GM23338 (cell line): ENCODE measurements around the gene TRPM2. TPM values are rescaled to one million over a fixed set of nuclear protein-coding genes. Genes with fewer than 3 reads are reported as not detected.

ENCODE experiments used
- ATAC-seq: fragments of 200-7000 bp; cut with Tn5 transposase; 3 replicates; pipeline ENCODE4 v1.9.1; 2020
- DNase-seq: peaks from one replicate; pipeline ENCODE4 v3.0.0-alpha.2; 2015; ENCODE audit warnings: low spot score
- H2AFZ ChIP-seq: fragments of 200-600 bp; sonication (generic); 2 replicates; pipeline ENCODE4 v1.8.0; 2016; ENCODE audit warnings: antibody characterized with exemption, mild to moderate bottlenecking, moderate library complexity
- H3F3A ChIP-seq: fragments of 200-600 bp; sonication (generic); replicated peaks from 2 replicates; pipeline ENCODE4 v1.8.0; 2017; ENCODE audit warnings: antibody characterized with exemption, mixed run types, low read depth
- H3K27ac ChIP-seq: fragments of 200-600 bp; sonication (generic); 2 replicates; pipeline ENCODE4 v1.6.1; 2016; ENCODE audit warnings: low read depth
- H3K27me3 ChIP-seq: fragments of 200-600 bp; sonication (generic); 2 replicates; pipeline ENCODE4 v1.8.0; 2016; ENCODE audit warnings: mild to moderate bottlenecking, mixed run types, moderate library complexity; ENCODE audit not compliant: insufficient read depth
- H3K36me3 ChIP-seq: fragments of 200-600 bp; sonication (generic); 2 replicates; pipeline ENCODE4 v1.8.0; 2016; ENCODE audit warnings: mild to moderate bottlenecking; ENCODE audit not compliant: insufficient read depth
- H3K4me1 ChIP-seq: fragments of 200-600 bp; sonication (generic); 2 replicates; pipeline ENCODE4 v1.8.0; 2016; ENCODE audit warnings: mild to moderate bottlenecking, moderate library complexity; ENCODE audit not compliant: insufficient read depth
- H3K4me2 ChIP-seq: fragments of 200-600 bp; sonication (generic); 2 replicates; pipeline ENCODE4 v1.7.1; 2017; ENCODE audit warnings: mixed run types
- H3K4me3 ChIP-seq: fragments of 200-600 bp; sonication (generic); 2 replicates; pipeline ENCODE4 v1.6.1; 2016; ENCODE audit warnings: mixed run types
- H3K79me2 ChIP-seq: fragments of 200-600 bp; sonication (generic); replicated peaks from 2 replicates; pipeline ENCODE4 v1.8.0; 2017; ENCODE audit warnings: mild to moderate bottlenecking; ENCODE audit not compliant: insufficient read depth
- H3K9me2 ChIP-seq: fragments of 200-600 bp; sonication (generic); 2 replicates; pipeline ENCODE4 v1.8.0; 2017; ENCODE audit not compliant: insufficient read depth
- H4K20me1 ChIP-seq: fragments of 200-600 bp; sonication (generic); replicated peaks from 2 replicates; pipeline ENCODE4 v1.8.0; 2017; ENCODE audit warnings: mild to moderate bottlenecking; ENCODE audit not compliant: insufficient read depth
- H3K27ac Mint-ChIP-seq: 2 replicates; pipeline ENCODE4 v1.8.0; 2020; ENCODE audit warnings: inconsistent platforms, mild to moderate bottlenecking, moderate library complexity, mixed read lengths
- H3K27me3 Mint-ChIP-seq: 3 replicates; pipeline ENCODE4 v1.8.0; 2022; ENCODE audit warnings: low read depth, mild to moderate bottlenecking, moderate library complexity, mixed read lengths, inconsistent platforms; ENCODE audit not compliant: insufficient read depth, poor library complexity
- H3K36me3 Mint-ChIP-seq: 3 replicates; pipeline ENCODE4 v1.8.0; 2021; ENCODE audit warnings: low read depth, mild to moderate bottlenecking, inconsistent platforms, moderate library complexity, mixed read lengths
- H3K4me1 Mint-ChIP-seq: 3 replicates; pipeline ENCODE4 v1.8.0; 2020; ENCODE audit warnings: mild to moderate bottlenecking, inconsistent platforms, mixed read lengths
- H3K4me3 Mint-ChIP-seq: 3 replicates; pipeline ENCODE4 v1.8.0; 2021; ENCODE audit warnings: moderate library complexity, mild to moderate bottlenecking, inconsistent platforms, mixed read lengths
- H3K9me3 Mint-ChIP-seq: 3 replicates; pipeline ENCODE4 v1.8.0; 2020; ENCODE audit warnings: moderate library complexity, mild to moderate bottlenecking, inconsistent platforms, mixed read lengths
- CTCF ChIP-seq, 2 experiments: fragments of 200-600 bp in 1 of 2; sonication (generic) in 1 of 2; conservative IDR thresholded peaks; 2 replicates each; pipeline versions ENCODE4 v1.5.1 to v1.6.1; 2016 to 2017; ENCODE audit warnings: antibody characterized with exemption in 2 of 2, low read depth in 2 of 2, mild to moderate bottlenecking in 2 of 2, moderate library complexity in 1 of 2
- ETS1 ChIP-seq: IDR thresholded peaks from 2 replicates; pipeline ENCODE4 v1.6.1; 2016; ENCODE audit warnings: antibody characterized with exemption
- EZH2 ChIP-seq: fragments of 200-600 bp; sonication (generic); IDR thresholded peaks from one replicate; pipeline ENCODE4 v1.8.0; 2017; ENCODE audit warnings: antibody characterized with exemption, mild to moderate bottlenecking, low read depth; ENCODE audit not compliant: unreplicated experiment
- EZH2phosphoT487 ChIP-seq: fragments of 200-600 bp; sonication (generic); IDR thresholded peaks from one replicate; pipeline ENCODE4 v1.8.1; 2018; ENCODE audit warnings: antibody characterized with exemption; ENCODE audit not compliant: unreplicated experiment
- JUNB ChIP-seq: IDR thresholded peaks from one replicate; pipeline ENCODE4 v1.6.1; 2016; ENCODE audit warnings: antibody characterized with exemption; ENCODE audit not compliant: unreplicated experiment
- POLR2AphosphoS5 ChIP-seq: IDR thresholded peaks from 2 replicates; pipeline ENCODE4 v1.6.1; 2016; ENCODE audit warnings: antibody characterized with exemption, low read depth
- REST ChIP-seq: IDR thresholded peaks from one replicate; pipeline ENCODE4 v1.6.1; 2018; ENCODE audit warnings: antibody characterized with exemption; ENCODE audit not compliant: unreplicated experiment
- ZNF114 ChIP-seq: fragments of 250-450 bp; sonication (Bioruptor Pico); IDR thresholded peaks from 2 replicates; pipeline ENCODE4 v1.5.0; 2020; ENCODE audit warnings: mild to moderate bottlenecking, moderate library complexity
- polyA plus RNA-seq: library from polyadenylated mRNA; unstranded; fragments of >200 nt; fragmentation: Nextera tagmentation; extraction: Ambion mirVana; gene quantifications from 2 replicates; pipeline ENCODE4 v1.2.1, GENCODE V29; 2016
- total RNA-seq: library from RNA; depleted of rRNA; stranded (reverse); fragments of >200 nt; shearing (Covaris generic); gene quantifications from 2 replicates; pipeline ENCODE4 v1.2.3, GENCODE V29; 2014

Gene TRPM2
- total and polyA plus RNA-seq, 2 experiments from 2014 or later: 0.53 to 0.83 TPM

- TF ChIP-seq CTCF (conservative IDR thresholded peaks at IDR 0.05; ENCODE audit: low read depth in 2 of 2): no peak
- no peak for TF ChIP-seq EZH2phosphoT487
- TF ChIP-seq EZH2: no peak
- TF ChIP-seq REST: no peak
- no peak for TF ChIP-seq JUNB
Measured at GRCh38 chr21:44326716-44327602, 26.5 kb upstream of the TRPM2 start (continued).

- ATAC-seq (no peak), DNase-seq (no peak)
- no peak for TF ChIP-seq EZH2
- H4K20me1 ChIP-seq: no peaks in the 10 kb centered on the region
- H3K36me3 ChIP-seq: no peaks in the 10 kb centered on the region
- H3K4me3 Mint-ChIP-seq: no peak overlapping the region
- H3K27me3 ChIP-seq: no peaks in the 10 kb centered on the region
- no peaks in the 10 kb centered on the region for H3F3A ChIP-seq
- no peaks in the 10 kb centered on the region for H3K4me1 Mint-ChIP-seq
- no peak overlapping the region for H3K27ac ChIP-seq
- no peak overlapping the region for H3K4me2 ChIP-seq
- peaks cover 3% of the 10 kb centered on the region; the same call in 1 of the 3 replicates for H3K36me3 Mint-ChIP-seq
- no peak overlapping the region for H2AFZ ChIP-seq
- H3K9me2 ChIP-seq: no peaks in the 10 kb centered on the region
- no peaks in the 10 kb centered on the region for H3K4me1 ChIP-seq
- no peaks in the 10 kb centered on the region for H3K79me2 ChIP-seq
- no peak overlapping the region for H3K4me3 ChIP-seq
- peaks cover 13% of the 10 kb centered on the region for H3K27me3 Mint-ChIP-seq
- no peak overlapping the region for H3K27ac Mint-ChIP-seq
- H3K9me3 Mint-ChIP-seq: no peaks in the 10 kb centered on the region
Measured at GRCh38 chr21:44327603-44327974, 25.8 kb upstream of the TRPM2 start.

- no peaks in the 10 kb centered on the region for H3K79me2 ChIP-seq
- Mint-ChIP-seq H3K27ac (no peak overlapping the region), H3K27me3 (peaks cover 6% of the 10 kb centered on the region), H3K36me3 (no peaks in the 10 kb centered on the region; the same call in 2 of the 3 replicates), H3K4me1 (no peaks in the 10 kb centered on the region), H3K4me3 (no peak overlapping the region), H3K9me3 (no peaks in the 10 kb centered on the region)
- ATAC-seq (no peak), DNase-seq (no peak)
- no peaks in the 10 kb centered on the region for H3K9me2 ChIP-seq
- no peak overlapping the region for H3K4me2 ChIP-seq
- no peaks in the 10 kb centered on the region for H3K4me1 ChIP-seq
- no peak overlapping the region for H2AFZ ChIP-seq
- no peak overlapping the region for H3K4me3 ChIP-seq
- H4K20me1 ChIP-seq: no peaks in the 10 kb centered on the region
- no peaks in the 10 kb centered on the region for H3K27me3 ChIP-seq
- no peak overlapping the region for H3K27ac ChIP-seq
- H3F3A ChIP-seq: no peaks in the 10 kb centered on the region
- no peaks in the 10 kb centered on the region for H3K36me3 ChIP-seq
- no peak for TF ChIP-seq ETS1
- no peak for TF ChIP-seq CTCF (conservative IDR thresholded peaks at IDR 0.05; ENCODE audit: low read depth in 2 of 2)
- TF ChIP-seq EZH2: no peak
- TF ChIP-seq POLR2AphosphoS5: no peak
- no peak for TF ChIP-seq ZNF114 (CRISPR knock-in tag)
Measured at GRCh38 chr21:44328242-44328895, 25.1 kb upstream of the TRPM2 start.
